GM23338 (cell line): Measurements from ENCODE around the gene CREBL2.

Source experiments
- CREB1 ChIP-seq: fragments of 250-450 bp; sonication (Bioruptor Pico); IDR thresholded peaks from 2 replicates; pipeline ENCODE4 v1.5.0; 2020; ENCODE audit warnings: low read depth, mild to moderate bottlenecking, moderate library complexity
- CTCF ChIP-seq, 2 experiments: fragments of 200-600 bp in 1 of 2; sonication (generic) in 1 of 2; conservative IDR thresholded peaks; 2 replicates each; pipeline versions ENCODE4 v1.5.1 to v1.6.1; 2016 to 2017; ENCODE audit warnings: antibody characterized with exemption in 2 of 2, low read depth in 2 of 2, mild to moderate bottlenecking in 2 of 2, moderate library complexity in 1 of 2
- ETS1 ChIP-seq: IDR thresholded peaks from 2 replicates; pipeline ENCODE4 v1.6.1; 2016; ENCODE audit warnings: antibody characterized with exemption
- EZH2 ChIP-seq: fragments of 200-600 bp; sonication (generic); IDR thresholded peaks from one replicate; pipeline ENCODE4 v1.8.0; 2017; ENCODE audit warnings: antibody characterized with exemption, mild to moderate bottlenecking, low read depth; ENCODE audit not compliant: unreplicated experiment
- EZH2phosphoT487 ChIP-seq: fragments of 200-600 bp; sonication (generic); IDR thresholded peaks from one replicate; pipeline ENCODE4 v1.8.1; 2018; ENCODE audit warnings: antibody characterized with exemption; ENCODE audit not compliant: unreplicated experiment
- JUNB ChIP-seq: IDR thresholded peaks from one replicate; pipeline ENCODE4 v1.6.1; 2016; ENCODE audit warnings: antibody characterized with exemption; ENCODE audit not compliant: unreplicated experiment
- POLR2AphosphoS5 ChIP-seq: IDR thresholded peaks from 2 replicates; pipeline ENCODE4 v1.6.1; 2016; ENCODE audit warnings: antibody characterized with exemption, low read depth
- REST ChIP-seq: IDR thresholded peaks from one replicate; pipeline ENCODE4 v1.6.1; 2018; ENCODE audit warnings: antibody characterized with exemption; ENCODE audit not compliant: unreplicated experiment
- ZNF114 ChIP-seq: fragments of 250-450 bp; sonication (Bioruptor Pico); IDR thresholded peaks from 2 replicates; pipeline ENCODE4 v1.5.0; 2020; ENCODE audit warnings: mild to moderate bottlenecking, moderate library complexity

GRCh38 chr12:12686472-12686871 is 74.8 kb downstream of the CREBL2 start:
- TF ChIP-seq CTCF (conservative IDR thresholded peaks at IDR 0.05; ENCODE audit: low read depth in 2 of 2): no peak
- TF ChIP-seq ZNF114: no peak
- no peak for TF ChIP-seq POLR2AphosphoS5
- TF ChIP-seq CREB1: no peak
- no peak for TF ChIP-seq REST
- TF ChIP-seq EZH2: no peak
- TF ChIP-seq EZH2phosphoT487: no peak
- no peak for TF ChIP-seq ETS1
- no peak for TF ChIP-seq JUNB
